HUES6 (cell line): Measurements from ENCODE around the gene LRRC74A.

Source experiments
- H3K27ac ChIP-seq: 2 replicates; pipeline ENCODE4 v1.7.0; 2013; ENCODE audit warnings: low read depth, mild to moderate bottlenecking, low read length, inconsistent platforms
- H3K27me3 ChIP-seq: 2 replicates; pipeline ENCODE4 v1.6.1; 2013; ENCODE audit warnings: low read length; ENCODE audit not compliant: control insufficient read depth, insufficient read depth
- H3K36me3 ChIP-seq: 2 replicates; pipeline ENCODE4 v1.6.1; 2013; ENCODE audit warnings: low read length; ENCODE audit not compliant: control insufficient read depth, insufficient read depth
- H3K4me1 ChIP-seq: 2 replicates; pipeline ENCODE4 v1.6.1; 2013; ENCODE audit warnings: low read length; ENCODE audit not compliant: control insufficient read depth, insufficient read depth
- H3K4me3 ChIP-seq: 2 replicates; pipeline ENCODE4 v1.5.1; 2013; ENCODE audit warnings: low read depth, low read length
- H3K9ac ChIP-seq: one replicate; pipeline ENCODE4 v1.6.1; 2013; ENCODE audit warnings: mild to moderate bottlenecking, low read length
- H3K9me3 ChIP-seq: 2 replicates; pipeline ENCODE4 v1.6.1; 2013; ENCODE audit warnings: low read depth, low read length; ENCODE audit not compliant: control insufficient read depth, insufficient read depth

Gene LRRC74A

DNA sequence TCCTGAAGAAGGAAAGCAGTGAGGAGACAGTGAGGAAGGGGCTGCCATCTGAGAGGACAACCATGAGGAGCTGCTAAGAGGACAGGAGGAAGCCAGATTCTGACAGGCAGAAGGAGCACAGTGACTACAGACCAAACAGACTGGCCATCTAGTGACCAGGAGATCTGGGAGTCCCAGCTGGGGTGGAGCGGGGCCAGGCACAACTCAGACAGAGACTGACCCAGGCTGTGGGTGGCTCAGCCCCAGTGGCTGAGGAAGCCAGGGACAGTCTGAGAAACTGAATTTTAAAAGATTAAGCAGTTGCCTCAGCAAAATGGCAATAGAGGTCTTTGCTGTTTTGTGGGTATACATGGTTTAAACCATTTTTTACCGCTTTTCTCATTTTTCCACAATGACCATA lies 28.9 kb downstream of the LRRC74A start:
- Histone ChIP-seq H3K27me3 (no peaks in the 10 kb centered on the region; the same call in 1 of the 2 replicates), H3K36me3 (no peaks in the 10 kb centered on the region), H3K4me3 (no peak overlapping the region), H3K9ac (no peak overlapping the region), H3K9me3 (no peaks in the 10 kb centered on the region), H3K27ac (no peak overlapping the region), H3K4me1 (no peaks in the 10 kb centered on the region)

GRCh38 chr14:76856769-76857168 lies 30.6 kb downstream of the LRRC74A start:
- no peaks in the 10 kb centered on the region for H3K4me1 ChIP-seq
- no peaks in the 10 kb centered on the region for H3K36me3 ChIP-seq
- no peak overlapping the region for H3K27ac ChIP-seq
- no peaks in the 10 kb centered on the region; the same call in 1 of the 2 replicates for H3K27me3 ChIP-seq
- H3K9ac ChIP-seq: no peak overlapping the region
- no peak overlapping the region for H3K4me3 ChIP-seq
- no peaks in the 10 kb centered on the region for H3K9me3 ChIP-seq

DNA sequence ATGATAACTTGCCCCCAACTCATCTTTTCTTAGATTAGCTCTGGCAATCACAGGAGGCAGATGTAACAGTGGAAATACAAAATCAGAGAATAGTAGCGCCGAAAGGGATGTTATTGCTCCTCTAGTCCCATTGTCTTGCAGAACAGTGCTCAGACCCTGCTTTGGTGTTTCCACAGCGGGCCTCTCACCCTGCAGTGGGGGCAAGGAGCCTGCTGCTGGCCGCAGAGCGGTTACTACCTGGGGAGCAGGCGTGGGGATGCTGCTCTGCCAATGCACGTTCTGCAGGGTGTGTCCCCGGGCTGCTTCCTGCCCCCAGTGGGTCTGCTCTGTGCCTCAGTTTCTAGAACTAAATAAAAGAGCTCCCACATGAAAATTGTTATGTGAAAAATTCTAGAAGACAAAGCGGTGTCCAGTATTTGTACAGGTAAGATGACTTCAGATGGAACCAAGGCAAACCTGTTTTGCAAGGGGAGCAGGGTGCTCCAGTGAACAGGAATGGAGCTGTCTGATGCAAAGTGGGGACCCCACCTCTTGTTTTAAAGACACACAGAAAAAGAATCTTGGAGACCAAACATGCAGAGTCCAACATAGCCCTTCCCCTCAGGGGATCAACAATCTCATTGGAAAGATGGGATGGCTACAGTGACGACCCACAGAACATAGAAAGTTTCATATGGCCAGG lies 35.5 kb downstream of the LRRC74A start:
- H3K27me3 ChIP-seq: no peaks in the 10 kb centered on the region
- H3K27ac ChIP-seq: no peak overlapping the region
- no peaks in the 10 kb centered on the region for H3K9me3 ChIP-seq
- H3K4me3 ChIP-seq: no peak overlapping the region
- H3K4me1 ChIP-seq: 0 out of 2 replicates have a peak, but pooled peaks cover 4% of the 10 kb centered on the region
- no peaks in the 10 kb centered on the region for H3K36me3 ChIP-seq
- no peak overlapping the region for H3K9ac ChIP-seq

DNA sequence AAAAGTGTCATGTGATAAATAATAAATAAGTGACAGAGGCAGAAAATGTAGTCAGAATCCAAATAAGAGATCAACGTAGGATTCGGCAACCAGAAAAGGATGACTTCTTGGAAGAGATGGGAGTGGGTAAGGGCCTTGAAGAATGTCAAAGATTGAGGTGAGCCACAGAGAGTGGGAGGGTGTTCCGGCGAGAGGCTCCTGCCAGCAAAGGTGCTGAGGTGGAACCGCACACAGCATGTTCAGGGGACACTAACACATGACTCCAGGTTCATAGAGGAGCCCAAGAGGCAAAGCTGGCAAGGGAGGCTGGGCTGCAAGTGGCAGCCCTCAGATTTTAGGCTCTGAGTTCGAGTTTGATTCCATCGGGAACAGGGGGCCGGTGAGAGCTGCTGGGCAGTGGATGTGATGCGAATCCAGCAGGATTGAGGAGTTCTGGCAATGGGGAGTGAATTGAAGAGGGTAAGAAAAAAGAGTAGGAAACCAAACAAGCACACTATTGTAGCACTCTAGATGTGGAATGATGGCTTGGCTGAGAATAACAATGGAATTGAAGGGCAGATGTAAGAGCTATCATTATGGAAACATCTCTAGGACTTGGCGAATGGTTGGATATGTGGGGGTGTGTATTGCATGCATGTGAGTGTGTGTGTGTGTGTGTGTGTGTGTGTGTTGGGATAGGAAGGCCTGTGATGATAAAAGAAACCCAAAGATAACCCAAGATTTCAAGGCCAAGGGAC lies 36.5 kb downstream of the LRRC74A start:
- H3K9ac ChIP-seq: no peak overlapping the region
- no peaks in the 10 kb centered on the region for H3K27me3 ChIP-seq
- no peak overlapping the region for H3K4me3 ChIP-seq
- H3K4me1 ChIP-seq: peaks cover 9% of the 10 kb centered on the region; the same call in 1 of the 2 replicates
- no peaks in the 10 kb centered on the region for H3K36me3 ChIP-seq
- no peaks in the 10 kb centered on the region for H3K9me3 ChIP-seq
- no peak overlapping the region for H3K27ac ChIP-seq

GRCh38 chr14:76863724-76864407 lies 37.7 kb downstream of the LRRC74A start:
- Histone ChIP-seq H3K4me1 (peaks cover 10% of the 10 kb centered on the region; the same call in 1 of the 2 replicates), H3K27me3 (no peaks in the 10 kb centered on the region), H3K9me3 (no peaks in the 10 kb centered on the region), H3K27ac (no peak overlapping the region), H3K36me3 (no peaks in the 10 kb centered on the region), H3K9ac (no peak overlapping the region), H3K4me3 (no peak overlapping the region)

GRCh38 chr14:76866456-76866855 lies 40.2 kb downstream of the LRRC74A start:
- Histone ChIP-seq H3K36me3 (no peaks in the 10 kb centered on the region), H3K27ac (no peak overlapping the region), H3K9ac (no peak overlapping the region), H3K27me3 (no peaks in the 10 kb centered on the region), H3K4me3 (no peak overlapping the region), H3K9me3 (no peaks in the 10 kb centered on the region), H3K4me1 (peaks cover 10% of the 10 kb centered on the region; the same call in 1 of the 2 replicates)

GRCh38 chr14:76867516-76868453 lies 41.6 kb downstream of the LRRC74A start:
- no peaks in the 10 kb centered on the region for H3K9me3 ChIP-seq
- H3K9ac ChIP-seq: no peak overlapping the region
- no peak overlapping the region for H3K4me3 ChIP-seq
- no peaks in the 10 kb centered on the region for H3K36me3 ChIP-seq
- no peaks in the 10 kb centered on the region for H3K27me3 ChIP-seq
- H3K27ac ChIP-seq: no peak overlapping the region
- H3K4me1 ChIP-seq: peaks cover 10% of the 10 kb centered on the region; the same call in 1 of the 2 replicates

DNA sequence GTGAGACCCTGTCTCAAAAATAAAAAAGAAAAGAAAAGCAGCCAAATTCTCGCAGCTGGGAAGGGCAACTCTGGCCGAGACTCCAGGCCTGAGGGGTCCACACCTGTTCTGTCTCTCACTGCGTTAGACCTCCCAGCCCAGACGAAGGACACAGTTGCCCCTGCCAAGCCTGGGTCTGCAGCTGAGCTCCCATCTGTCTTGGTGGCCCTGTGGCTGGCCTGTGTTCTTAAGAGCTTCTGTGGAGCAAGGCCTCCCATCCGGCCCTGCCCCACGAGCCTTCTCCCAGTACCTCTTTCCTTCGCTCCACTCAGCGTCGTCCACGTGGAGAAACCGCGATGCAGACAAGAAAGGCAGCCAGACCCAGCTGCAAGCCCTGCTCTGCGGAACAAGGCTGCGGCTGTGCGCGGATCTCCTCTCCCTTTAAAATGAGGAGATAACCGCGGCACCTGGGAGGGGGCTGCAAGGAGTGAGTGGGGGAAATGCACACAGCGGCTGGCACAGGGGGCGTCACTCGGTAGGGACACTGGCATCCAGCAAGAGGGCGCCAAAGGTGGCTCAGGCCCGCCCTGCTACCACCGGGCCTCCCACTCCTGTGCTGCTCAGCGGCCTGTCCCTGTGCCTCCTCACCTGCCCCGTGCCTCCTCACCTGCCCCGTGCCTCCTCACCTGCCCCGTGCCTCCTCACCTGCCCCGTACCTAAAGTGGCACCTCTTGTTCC lies 42.4 kb downstream of the LRRC74A start:
- Histone ChIP-seq H3K9me3 (no peaks in the 10 kb centered on the region), H3K4me3 (no peak overlapping the region), H3K27ac (no peak overlapping the region), H3K36me3 (no peaks in the 10 kb centered on the region), H3K9ac (no peak overlapping the region), H3K4me1 (peaks cover 15% of the 10 kb centered on the region; the same call in 1 of the 2 replicates), H3K27me3 (no peaks in the 10 kb centered on the region)

GRCh38 chr14:76870166-76870565 lies 44.0 kb downstream of the LRRC74A start:
- peaks cover under 1% of the 10 kb centered on the region; the same call in 1 of the 2 replicates for H3K9me3 ChIP-seq

More at GRCh38 chr14:76870166-76870565, 44.0 kb downstream of the LRRC74A start:
- H3K36me3 ChIP-seq: no peaks in the 10 kb centered on the region
- no peak overlapping the region for H3K4me3 ChIP-seq
- no peak overlapping the region for H3K27ac ChIP-seq
- H3K4me1 ChIP-seq: peaks cover 11% of the 10 kb centered on the region; the same call in 1 of the 2 replicates
- no peak overlapping the region for H3K9ac ChIP-seq
- no peaks in the 10 kb centered on the region for H3K27me3 ChIP-seq
